ENCODE results near the gene OGG1.
A peak's percentile ranks its signal among the peaks of the same experiment; 100 is the strongest.

The OGG1 gene

DNA sequence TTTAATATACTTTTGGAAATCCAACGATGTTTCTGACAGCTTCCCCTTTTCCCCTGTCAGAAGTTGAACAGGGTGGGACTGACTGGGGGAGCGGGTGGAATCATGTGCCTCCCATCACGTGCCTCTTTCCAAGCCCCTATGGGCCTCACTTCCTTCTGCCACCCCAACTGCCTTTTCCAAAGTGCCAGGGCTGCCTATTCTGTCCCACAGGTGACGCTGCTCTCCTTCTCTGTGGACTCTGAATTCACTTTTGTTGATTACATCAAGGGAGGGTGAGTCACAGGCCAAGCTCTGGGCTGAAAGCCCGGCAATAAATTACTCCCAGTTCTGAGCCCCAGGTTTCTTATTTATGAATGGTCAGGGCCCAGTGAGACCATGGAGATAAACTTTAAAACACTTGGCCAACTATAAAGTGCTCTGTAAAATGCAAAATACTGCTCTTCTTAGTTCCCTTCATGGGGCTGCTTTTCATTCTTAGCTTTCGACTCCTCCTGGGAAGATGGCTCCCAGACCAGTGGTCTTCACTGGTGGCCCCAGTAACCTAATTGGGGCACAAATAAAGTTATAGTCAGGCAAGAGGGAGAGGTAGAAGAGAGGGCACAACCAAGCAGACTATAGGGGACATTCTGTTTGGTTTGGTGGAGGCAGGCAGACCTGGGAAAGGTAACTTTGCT lies 33.9 kb upstream of the OGG1 start:
- H3K4me1 ChIP-seq (ENCODE audit: control insufficient read depth, insufficient read depth, low read length) = no peaks in the 10 kb centered on the region
- H3K4me3 ChIP-seq (ENCODE audit: low read length) = no peak overlapping the region
- peak overlapping the region; percentile 16 for H3K27ac ChIP-seq (ENCODE audit: low read depth, low read length)
- no peak overlapping the region for H3K9ac ChIP-seq (ENCODE audit: low read length)
- H3K27me3 ChIP-seq (ENCODE audit: control insufficient read depth, insufficient read depth, low read length) = no peaks in the 10 kb centered on the region
- no peaks in the 10 kb centered on the region for H3K36me3 ChIP-seq (ENCODE audit: control insufficient read depth, insufficient read depth, low read length)

DNA sequence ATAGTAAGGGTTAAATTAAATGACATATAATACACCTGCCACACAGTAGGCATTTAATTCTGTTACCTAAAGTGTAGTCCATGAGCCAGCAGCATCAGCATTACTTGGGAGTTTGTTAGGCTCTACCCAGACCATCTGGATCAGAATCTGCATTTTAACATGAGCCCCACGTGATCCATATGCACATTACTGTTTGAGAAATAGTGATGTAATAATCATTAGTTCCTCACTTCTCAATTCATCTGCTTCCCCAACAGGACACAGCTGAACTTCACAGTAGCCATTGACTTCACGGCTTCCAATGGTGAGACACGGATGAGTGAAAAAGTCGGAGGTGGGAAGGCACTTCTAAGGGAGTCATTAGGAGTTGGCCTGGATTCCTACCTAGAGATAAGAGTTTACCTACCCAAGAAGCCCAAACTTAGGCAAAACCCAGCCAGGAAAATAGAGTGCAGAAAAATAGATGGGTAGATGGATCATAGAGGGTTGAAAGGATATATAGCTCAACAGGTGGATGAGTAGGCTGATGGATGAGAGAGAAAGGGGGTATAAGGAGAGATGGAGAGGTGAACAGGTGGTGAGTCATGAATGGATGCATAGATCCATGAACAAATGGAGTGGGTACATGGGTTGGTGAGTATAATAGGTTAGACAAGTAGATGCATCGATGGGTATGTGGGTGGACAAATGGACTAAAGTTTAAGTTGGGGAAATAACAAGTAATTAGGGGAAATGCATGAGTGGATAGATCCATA lies 32.8 kb upstream of the OGG1 start:
- Histone ChIP-seq H3K36me3 (ENCODE audit: control insufficient read depth, insufficient read depth, low read length) (no peaks in the 10 kb centered on the region), H3K4me1 (ENCODE audit: control insufficient read depth, insufficient read depth, low read length) (no peaks in the 10 kb centered on the region), H3K27ac (ENCODE audit: low read depth, low read length) (no peak overlapping the region), H3K27me3 (ENCODE audit: control insufficient read depth, insufficient read depth, low read length) (no peaks in the 10 kb centered on the region), H3K4me3 (ENCODE audit: low read length) (no peak overlapping the region), H3K9ac (ENCODE audit: low read length) (no peak overlapping the region)

DNA sequence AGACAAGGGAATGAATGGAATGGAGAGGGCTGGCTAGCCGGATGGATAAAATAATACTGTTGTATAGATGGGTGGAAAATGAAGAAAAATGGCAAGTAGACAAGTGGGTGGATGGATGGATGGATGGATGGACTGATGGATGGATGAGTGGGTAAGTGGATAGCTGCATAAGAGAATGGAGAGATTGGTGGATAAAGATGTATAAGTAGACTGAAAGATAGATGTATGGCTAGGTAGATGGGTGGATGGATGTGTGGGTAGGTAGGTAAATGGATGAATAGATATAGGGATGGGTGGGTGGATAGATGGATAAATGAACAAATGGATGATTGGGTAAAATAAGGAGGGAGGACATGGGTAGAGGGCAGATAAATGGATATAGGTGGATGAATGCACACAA lies 32.2 kb upstream of the OGG1 start:
- H3K9ac ChIP-seq (ENCODE audit: low read length) = no peak overlapping the region
- H3K4me1 ChIP-seq (ENCODE audit: control insufficient read depth, insufficient read depth, low read length) = no peaks in the 10 kb centered on the region
- H3K36me3 ChIP-seq (ENCODE audit: control insufficient read depth, insufficient read depth, low read length) = no peaks in the 10 kb centered on the region
- H3K27ac ChIP-seq (ENCODE audit: low read depth, low read length) = no peak overlapping the region
- no peaks in the 10 kb centered on the region for H3K27me3 ChIP-seq (ENCODE audit: control insufficient read depth, insufficient read depth, low read length)
- no peak overlapping the region for H3K4me3 ChIP-seq (ENCODE audit: low read length)

DNA sequence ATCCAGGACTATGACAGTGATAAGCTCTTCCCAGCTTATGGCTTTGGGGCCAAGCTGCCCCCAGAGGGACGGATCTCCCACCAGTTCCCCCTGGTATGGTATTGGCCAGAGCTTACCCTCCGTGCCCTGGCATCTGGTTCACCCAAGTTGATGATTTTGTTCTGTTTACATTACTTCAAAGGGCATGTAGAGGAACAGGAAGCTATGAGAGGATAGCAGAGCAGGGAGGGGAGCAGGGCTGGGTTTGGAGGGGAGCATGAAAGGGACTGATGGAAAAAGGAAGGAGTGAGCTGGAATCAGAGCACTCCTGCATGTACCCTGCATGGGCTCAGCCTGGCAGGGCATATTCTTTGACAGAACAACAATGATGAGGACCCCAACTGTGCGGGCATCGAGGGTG lies 31.6 kb upstream of the OGG1 start:
- Histone ChIP-seq H3K36me3 (ENCODE audit: control insufficient read depth, insufficient read depth, low read length) (no peaks in the 10 kb centered on the region), H3K4me1 (ENCODE audit: control insufficient read depth, insufficient read depth, low read length) (no peaks in the 10 kb centered on the region), H3K4me3 (ENCODE audit: low read length) (no peak overlapping the region), H3K27me3 (ENCODE audit: control insufficient read depth, insufficient read depth, low read length) (no peaks in the 10 kb centered on the region), H3K27ac (ENCODE audit: low read depth, low read length) (no peak overlapping the region), H3K9ac (ENCODE audit: low read length) (no peak overlapping the region)

DNA sequence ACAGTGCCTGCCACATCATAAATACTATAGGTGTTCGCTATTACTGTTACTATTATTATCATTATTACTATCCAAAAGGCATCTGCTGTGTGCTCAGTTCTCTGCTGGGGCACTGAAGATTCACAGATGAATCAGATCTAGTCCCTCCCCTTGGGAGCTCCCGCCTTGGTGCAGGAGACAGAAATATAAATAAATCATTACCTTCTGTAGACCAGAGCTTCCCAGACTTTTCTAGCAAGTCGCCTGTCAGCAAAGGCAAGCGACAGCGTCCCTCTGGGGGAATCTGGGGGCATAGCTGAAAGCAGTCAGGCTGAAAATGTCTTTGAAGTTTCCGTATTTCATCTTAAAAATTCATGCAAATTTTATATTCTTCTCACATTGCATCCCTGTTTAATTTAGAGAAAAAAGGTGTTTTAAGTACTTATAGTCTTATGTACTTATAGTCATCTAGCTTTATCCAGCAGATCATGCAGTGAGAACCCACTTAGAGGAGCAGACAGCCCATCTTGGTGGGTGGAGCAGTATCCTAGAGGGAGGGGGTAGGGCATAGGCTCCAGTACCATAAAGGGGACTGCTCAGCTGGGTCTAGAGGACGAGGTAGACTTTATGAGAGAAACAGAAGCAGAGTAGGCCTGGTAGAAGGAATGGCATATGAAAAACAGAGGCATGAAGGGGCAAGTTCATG lies 28.6 kb upstream of the OGG1 start:
- Histone ChIP-seq H3K4me1 (ENCODE audit: control insufficient read depth, insufficient read depth, low read length) (no peaks in the 10 kb centered on the region), H3K36me3 (ENCODE audit: control insufficient read depth, insufficient read depth, low read length) (no peaks in the 10 kb centered on the region), H3K27me3 (ENCODE audit: control insufficient read depth, insufficient read depth, low read length) (no peaks in the 10 kb centered on the region), H3K4me3 (ENCODE audit: low read length) (no peak overlapping the region), H3K9ac (ENCODE audit: low read length) (no peak overlapping the region), H3K27ac (ENCODE audit: low read depth, low read length) (no peak overlapping the region)

DNA sequence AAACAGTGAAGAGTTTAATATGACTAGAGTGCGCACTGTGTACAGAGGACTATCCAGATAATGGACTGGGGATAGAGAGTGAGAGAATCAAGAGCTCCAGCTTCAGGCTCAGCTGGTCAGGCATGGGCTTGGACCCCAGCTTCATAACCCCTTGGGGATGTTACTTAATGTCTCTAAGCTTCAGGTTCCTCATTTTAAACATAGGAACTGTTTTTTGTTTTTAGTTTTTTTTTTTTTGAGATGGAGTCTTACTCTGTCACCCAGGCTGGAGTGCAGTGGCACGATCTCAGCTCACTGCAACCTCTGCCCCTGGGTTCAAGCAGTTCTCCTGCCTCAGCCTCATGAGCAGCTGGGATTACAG lies 28.1 kb upstream of the OGG1 start:
- no peaks in the 10 kb centered on the region for H3K4me1 ChIP-seq (ENCODE audit: control insufficient read depth, insufficient read depth, low read length)
- no peaks in the 10 kb centered on the region for H3K36me3 ChIP-seq (ENCODE audit: control insufficient read depth, insufficient read depth, low read length)
- H3K27me3 ChIP-seq (ENCODE audit: control insufficient read depth, insufficient read depth, low read length) = no peaks in the 10 kb centered on the region
- no peak overlapping the region for H3K27ac ChIP-seq (ENCODE audit: low read depth, low read length)
- no peak overlapping the region for H3K4me3 ChIP-seq (ENCODE audit: low read length)
- no peak overlapping the region for H3K9ac ChIP-seq (ENCODE audit: low read length)

DNA sequence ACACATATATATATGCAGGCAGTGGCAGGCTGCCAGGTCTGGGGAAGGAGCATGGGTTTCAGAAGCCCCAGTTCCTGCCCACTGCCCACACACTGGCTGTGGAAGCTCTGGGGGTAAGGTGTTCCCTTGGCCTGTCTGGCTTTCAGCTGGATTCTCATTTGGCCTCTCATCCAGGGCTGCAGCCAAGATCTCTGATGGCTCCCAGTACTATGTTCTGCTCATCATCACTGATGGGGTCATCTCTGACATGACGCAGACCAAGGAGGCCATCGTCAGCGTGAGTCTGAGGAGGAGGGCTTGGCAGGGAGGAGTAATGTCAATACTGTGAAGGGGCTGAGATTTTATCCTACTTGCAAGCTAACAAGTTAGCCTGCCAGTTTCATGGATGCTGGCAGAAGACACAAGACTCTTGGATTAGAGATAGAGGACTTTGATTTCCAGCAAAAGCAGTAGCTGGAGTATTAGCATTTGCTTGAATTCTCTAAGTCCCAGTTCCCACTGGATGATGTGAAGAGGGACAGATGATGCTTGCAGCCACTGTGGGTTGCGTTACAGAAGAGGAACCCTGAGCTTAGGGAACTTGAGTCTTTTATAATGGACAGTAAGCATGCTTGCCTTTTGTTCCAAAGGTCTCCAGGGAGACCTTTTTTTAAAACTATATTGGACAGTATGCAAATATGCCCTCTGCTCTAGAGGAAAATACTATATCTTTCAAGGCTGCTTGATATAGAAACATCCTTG lies 23.8 kb upstream of the OGG1 start:
- Histone ChIP-seq H3K4me3 (ENCODE audit: low read length) (no peak overlapping the region), H3K27ac (ENCODE audit: low read depth, low read length) (no peak overlapping the region), H3K36me3 (ENCODE audit: control insufficient read depth, insufficient read depth, low read length) (no peaks in the 10 kb centered on the region), H3K4me1 (ENCODE audit: control insufficient read depth, insufficient read depth, low read length) (peaks cover 3% of the 10 kb centered on the region), H3K27me3 (ENCODE audit: control insufficient read depth, insufficient read depth, low read length) (no peaks in the 10 kb centered on the region), H3K9ac (ENCODE audit: low read length) (no peak overlapping the region)

DNA sequence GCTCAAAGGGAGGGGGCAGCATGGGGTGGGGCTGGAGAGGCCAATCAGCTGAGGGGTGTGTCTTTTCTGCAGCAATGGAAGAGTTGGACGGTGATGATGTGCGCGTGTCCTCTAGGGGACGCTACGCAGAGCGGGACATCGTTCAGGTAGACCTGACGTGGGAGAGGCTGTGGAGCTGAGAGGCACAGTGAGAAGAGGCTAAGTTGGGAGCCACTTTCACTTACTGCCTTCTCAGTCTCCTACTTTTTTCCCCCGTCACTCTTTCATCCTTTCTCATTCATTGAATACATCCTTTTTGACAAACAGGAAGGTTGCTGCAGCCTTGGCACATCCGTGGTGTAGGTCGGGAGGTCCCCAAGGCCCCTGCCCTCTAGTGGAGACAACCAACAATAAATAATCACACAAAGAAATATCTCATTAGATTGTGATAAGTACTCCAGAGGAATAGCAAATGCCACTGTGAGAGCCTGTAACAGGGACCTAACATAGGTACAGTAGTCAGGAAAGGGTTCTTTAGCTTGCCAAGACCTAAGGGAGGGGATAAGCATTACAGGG lies 22.6 kb upstream of the OGG1 start:
- H3K27me3 ChIP-seq (ENCODE audit: control insufficient read depth, insufficient read depth, low read length) = no peaks in the 10 kb centered on the region
- H3K9ac ChIP-seq (ENCODE audit: low read length) = no peak overlapping the region
- no peak overlapping the region for H3K4me3 ChIP-seq (ENCODE audit: low read length)
- H3K36me3 ChIP-seq (ENCODE audit: control insufficient read depth, insufficient read depth, low read length) = no peaks in the 10 kb centered on the region
- H3K4me1 ChIP-seq (ENCODE audit: control insufficient read depth, insufficient read depth, low read length) = peaks cover 3% of the 10 kb centered on the region
- no peak overlapping the region for H3K27ac ChIP-seq (ENCODE audit: low read depth, low read length)

DNA sequence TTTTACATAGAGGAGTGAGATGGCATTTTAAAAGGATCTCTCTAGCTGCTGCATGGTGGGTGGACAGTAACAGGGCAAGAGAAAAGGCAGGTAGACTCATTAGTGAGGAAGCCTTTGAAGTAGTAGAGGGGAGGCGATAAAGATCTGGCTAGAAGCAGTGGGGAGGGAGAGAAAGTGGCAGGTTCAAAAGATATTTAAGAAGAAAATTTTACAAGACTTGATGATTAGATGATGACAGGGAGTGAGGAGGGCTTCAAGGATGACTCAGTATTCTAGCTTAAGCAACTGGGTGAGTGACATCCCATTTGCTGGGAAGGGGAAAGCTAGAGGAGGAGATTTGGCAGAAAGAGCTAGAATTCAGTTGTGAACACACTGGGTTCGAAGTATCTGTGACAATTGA lies 22.0 kb upstream of the OGG1 start:
- H3K27ac ChIP-seq (ENCODE audit: low read depth, low read length) = no peak overlapping the region
- H3K4me3 ChIP-seq (ENCODE audit: low read length) = no peak overlapping the region
- no peaks in the 10 kb centered on the region for H3K36me3 ChIP-seq (ENCODE audit: control insufficient read depth, insufficient read depth, low read length)
- no peaks in the 10 kb centered on the region for H3K27me3 ChIP-seq (ENCODE audit: control insufficient read depth, insufficient read depth, low read length)
- no peak overlapping the region for H3K9ac ChIP-seq (ENCODE audit: low read length)
- H3K4me1 ChIP-seq (ENCODE audit: control insufficient read depth, insufficient read depth, low read length) = peaks cover 7% of the 10 kb centered on the region

DNA sequence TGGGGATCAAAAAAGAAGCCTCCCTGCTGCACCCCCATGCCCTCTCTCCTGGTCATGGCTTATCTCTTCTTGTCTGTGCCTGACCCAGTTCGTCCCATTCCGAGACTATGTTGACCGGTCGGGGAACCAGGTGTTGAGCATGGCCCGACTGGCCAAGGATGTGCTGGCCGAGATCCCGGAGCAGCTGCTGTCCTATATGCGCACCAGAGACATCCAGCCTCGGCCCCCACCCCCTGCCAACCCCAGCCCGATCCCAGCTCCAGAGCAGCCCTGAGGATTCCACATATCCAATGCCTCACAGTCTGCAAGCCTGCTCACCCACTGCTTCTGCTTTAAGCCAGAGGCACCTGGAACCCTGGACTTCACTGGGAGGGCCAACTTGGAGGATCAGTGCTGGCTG lies 20.3 kb upstream of the OGG1 start:
- no peak overlapping the region for H3K9ac ChIP-seq (ENCODE audit: low read length)
- no peak overlapping the region for H3K27ac ChIP-seq (ENCODE audit: low read depth, low read length)
- H3K4me3 ChIP-seq (ENCODE audit: low read length) = no peak overlapping the region
- no peaks in the 10 kb centered on the region for H3K27me3 ChIP-seq (ENCODE audit: control insufficient read depth, insufficient read depth, low read length)
- H3K36me3 ChIP-seq (ENCODE audit: control insufficient read depth, insufficient read depth, low read length) = no peaks in the 10 kb centered on the region
- H3K4me1 ChIP-seq (ENCODE audit: control insufficient read depth, insufficient read depth, low read length) = peaks cover 12% of the 10 kb centered on the region

DNA sequence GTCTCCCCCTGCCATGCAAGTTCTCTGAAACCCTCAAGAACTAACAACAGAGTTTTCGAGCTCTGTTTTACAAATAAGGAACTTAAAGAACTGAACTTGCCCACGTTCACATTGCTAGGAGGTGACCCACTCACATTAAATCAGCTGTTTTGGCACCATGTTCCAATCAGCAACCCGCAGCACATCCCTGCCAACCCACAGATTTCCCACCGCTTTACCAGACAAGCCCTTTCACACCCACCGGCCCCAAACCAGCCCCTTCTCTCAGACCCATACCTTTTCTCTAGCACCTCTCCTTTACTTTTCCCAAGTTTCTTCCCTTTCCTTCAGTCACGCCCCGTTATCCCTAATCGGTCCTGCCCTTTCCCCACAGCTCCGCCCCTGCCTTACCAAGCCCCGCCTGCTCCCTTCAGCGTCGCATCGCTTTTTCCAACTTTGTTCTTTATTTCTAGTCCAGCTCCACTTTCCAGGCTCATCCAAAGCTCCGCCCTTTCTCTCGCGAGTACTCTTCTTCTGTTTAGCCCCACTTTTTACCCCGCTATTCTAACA lies 19.0 kb upstream of the OGG1 start:
- Histone ChIP-seq H3K9ac (ENCODE audit: low read length) (no peak overlapping the region), H3K36me3 (ENCODE audit: control insufficient read depth, insufficient read depth, low read length) (no peaks in the 10 kb centered on the region), H3K4me1 (ENCODE audit: control insufficient read depth, insufficient read depth, low read length) (peaks cover 12% of the 10 kb centered on the region), H3K27me3 (ENCODE audit: control insufficient read depth, insufficient read depth, low read length) (no peaks in the 10 kb centered on the region), H3K4me3 (ENCODE audit: low read length) (peak overlapping the region; percentile 54), H3K27ac (ENCODE audit: low read depth, low read length) (peak overlapping the region; percentile 64)
